ENCODE measurements around the gene CELA2A.
"Not testable (repeated sequence)": the region's sequence is repeated elsewhere in the genome, so short reads cannot be mapped to it uniquely, and the experiment has no call there.

DNA sequence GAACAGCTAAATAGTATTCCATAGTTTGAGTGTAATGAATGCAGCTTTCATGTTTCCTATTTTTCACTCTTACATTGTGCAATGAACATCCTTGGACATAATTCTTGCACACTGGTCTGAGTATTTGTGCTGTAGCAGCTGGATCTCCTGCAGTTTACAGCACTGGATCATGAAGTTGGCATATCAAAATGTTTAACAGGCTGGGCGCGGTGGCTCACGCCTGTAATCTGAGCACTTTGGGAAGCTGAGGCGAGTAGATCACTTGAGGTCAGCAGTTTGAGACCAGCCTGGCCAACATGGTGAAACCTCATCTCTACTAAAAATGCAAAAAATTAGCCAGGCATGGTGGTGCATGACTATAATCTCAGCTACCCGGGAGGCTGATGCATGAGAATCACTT, 14.5 kb downstream of the CELA2A start:
- TF ChIP-seq, protein P1, sequence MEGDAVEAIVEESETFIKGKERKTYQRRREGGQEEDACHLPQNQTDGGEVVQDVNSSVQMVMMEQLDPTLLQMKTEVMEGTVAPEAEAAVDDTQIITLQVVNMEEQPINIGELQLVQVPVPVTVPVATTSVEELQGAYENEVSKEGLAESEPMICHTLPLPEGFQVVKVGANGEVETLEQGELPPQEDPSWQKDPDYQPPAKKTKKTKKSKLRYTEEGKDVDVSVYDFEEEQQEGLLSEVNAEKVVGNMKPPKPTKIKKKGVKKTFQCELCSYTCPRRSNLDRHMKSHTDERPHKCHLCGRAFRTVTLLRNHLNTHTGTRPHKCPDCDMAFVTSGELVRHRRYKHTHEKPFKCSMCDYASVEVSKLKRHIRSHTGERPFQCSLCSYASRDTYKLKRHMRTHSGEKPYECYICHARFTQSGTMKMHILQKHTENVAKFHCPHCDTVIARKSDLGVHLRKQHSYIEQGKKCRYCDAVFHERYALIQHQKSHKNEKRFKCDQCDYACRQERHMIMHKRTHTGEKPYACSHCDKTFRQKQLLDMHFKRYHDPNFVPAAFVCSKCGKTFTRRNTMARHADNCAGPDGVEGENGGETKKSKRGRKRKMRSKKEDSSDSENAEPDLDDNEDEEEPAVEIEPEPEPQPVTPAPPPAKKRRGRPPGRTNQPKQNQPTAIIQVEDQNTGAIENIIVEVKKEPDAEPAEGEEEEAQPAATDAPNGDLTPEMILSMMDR (conservative IDR thresholded peaks at IDR 0.05; ENCODE audit: low read length): not testable (repeated sequence)
- not testable (repeated sequence) for TF ChIP-seq EZH2phosphoT487 (IDR thresholded peaks at IDR 0.05; ENCODE audit: borderline replicate concordance)
